DMS53 (cell line): ENCODE results near the gene OR2C1.

Source experiments
- DNase-seq: peaks from one replicate; lab custom pipeline; 2025; lab: John Stamatoyannopoulos, UW

The OR2C1 gene

DNA sequence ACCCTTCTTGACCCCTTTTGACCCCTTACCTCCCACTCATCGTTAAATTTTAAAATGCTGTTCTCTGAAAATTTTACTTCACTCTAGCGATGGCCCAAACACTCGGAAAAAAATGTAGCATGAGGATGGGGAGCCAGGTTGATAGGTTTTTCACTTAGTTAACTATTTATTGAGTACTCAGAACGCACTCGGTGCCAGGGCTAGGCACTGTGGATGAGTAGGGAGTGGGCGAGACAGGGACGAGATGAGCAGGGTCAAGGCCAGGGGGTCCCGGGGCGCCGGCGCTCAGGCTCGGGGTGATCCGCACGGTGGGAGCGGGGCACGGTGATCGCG is 44.7 kb downstream of the OR2C1 start:
- peak; percentile 40 for DNase-seq

DNA sequence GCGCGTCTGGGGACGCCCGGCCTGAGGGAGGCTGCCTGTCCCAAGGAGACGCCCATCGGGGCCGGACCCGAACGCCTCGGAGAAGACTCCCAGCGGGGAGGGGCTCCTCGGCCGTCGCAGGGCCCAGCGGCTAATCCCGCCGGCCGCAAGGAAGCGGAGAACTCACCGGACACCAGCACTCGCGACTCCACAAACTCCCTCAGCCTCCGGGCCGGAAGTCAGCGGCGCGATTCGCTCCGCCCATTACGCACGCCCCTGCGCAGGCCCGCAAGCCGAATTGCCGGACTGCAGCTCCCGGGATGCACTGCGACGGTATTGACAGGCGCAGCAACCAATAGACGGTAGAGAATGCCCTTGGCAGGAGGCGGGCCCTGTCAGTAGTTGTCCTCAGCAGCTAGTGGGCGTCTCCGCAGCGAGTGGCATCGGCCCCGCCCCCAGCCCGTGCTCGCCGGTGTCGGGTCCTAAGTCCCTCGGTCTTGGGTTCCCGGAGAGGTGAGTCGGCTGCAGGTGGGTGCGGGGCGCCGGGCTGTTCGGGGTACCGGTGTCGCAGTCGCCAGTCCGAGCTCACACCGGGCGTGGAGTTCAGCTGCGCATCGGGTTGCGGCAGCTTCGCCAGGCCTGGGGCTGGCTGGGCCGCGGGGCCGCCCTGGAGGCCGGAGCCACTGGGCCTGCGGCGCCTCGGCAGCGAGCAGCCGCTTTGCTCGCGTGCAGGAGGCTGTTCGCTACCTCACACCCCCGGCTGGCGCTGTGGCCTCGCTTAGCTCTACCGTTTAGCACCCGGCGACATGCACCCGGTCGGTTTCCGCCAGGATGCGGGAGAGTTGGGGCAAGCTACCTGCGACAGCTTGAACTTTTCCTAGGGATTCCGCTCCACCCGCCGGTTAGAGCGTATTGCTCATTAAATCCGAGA is 45.3 kb downstream of the OR2C1 start, which contains the start of the genes ZNF174 and ZSCAN32:
ZNF174 (plus strand) TSS at position 437 of the 910 bp plus-strand sequence. CDS start 790 bp downstream, outside the sequence.
ZSCAN32 (minus strand) TSS at position 226 of the 910 bp plus-strand sequence. CDS start 3,447 bp downstream, outside the sequence.
- DNase-seq: peak; percentile 97

DNA sequence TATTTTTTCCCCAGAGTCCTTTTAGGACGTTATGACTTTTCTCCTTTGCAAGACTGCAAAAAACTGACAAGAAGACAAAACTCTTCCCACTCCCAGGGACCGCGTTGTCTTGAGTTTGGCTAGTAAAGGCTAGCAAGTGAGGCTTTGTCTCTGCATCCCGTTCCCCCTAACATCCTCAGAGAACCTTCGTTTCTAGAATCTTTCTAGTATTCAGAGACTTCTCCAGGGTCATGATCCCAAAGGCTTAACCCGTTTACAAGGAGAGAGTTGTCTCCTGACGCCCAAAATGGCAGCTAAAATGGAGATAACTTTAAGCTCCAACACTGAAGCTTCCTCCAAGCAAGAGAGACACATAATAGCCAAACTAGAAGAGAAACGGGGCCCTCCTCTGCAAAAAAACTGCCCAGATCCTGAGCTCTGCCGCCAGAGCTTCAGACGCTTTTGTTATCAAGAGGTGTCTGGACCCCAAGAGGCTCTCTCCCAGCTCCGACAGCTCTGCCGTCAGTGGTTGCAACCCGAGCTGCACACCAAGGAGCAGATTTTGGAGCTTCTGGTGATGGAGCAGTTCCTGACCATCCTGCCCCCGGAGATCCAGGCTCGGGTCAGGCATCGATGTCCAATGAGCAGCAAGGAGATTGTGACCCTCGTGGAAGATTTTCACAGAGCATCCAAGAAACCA is 46.2 kb downstream of the OR2C1 start:
- no peak for DNase-seq
